Hindlimb muscle (tissue), 1 donor: ENCODE data around the gene KMT5B. TPM values are rescaled to one million over a fixed set of nuclear protein-coding genes. Genes with fewer than 3 reads are reported as not detected.

Experiments
- DNase-seq: peaks from one replicate; pipeline ENCODE4 v3.0.0-alpha.2; 2013
- polyA plus RNA-seq: library from polyadenylated mRNA; unstranded; fragments of 120-200 nt; gene quantifications from one replicate; pipeline ENCODE4 v1.2.1, GENCODE V29; 2013; ENCODE audit not compliant: insufficient read length

Gene KMT5B
- polyA plus RNA-seq, 1 donor = 43.7 TPM

GRCh38 chr11:68142441-68143309, 70.4 kb downstream of the KMT5B start:
- no peak for DNase-seq

GRCh38 chr11:68142028-68142412, 71.1 kb downstream of the KMT5B start:
- no peak for DNase-seq

- DNase-seq = no peak
These were observed 71.7 kb downstream of the KMT5B start for GRCh38 chr11:68141246-68142027.

DNA sequence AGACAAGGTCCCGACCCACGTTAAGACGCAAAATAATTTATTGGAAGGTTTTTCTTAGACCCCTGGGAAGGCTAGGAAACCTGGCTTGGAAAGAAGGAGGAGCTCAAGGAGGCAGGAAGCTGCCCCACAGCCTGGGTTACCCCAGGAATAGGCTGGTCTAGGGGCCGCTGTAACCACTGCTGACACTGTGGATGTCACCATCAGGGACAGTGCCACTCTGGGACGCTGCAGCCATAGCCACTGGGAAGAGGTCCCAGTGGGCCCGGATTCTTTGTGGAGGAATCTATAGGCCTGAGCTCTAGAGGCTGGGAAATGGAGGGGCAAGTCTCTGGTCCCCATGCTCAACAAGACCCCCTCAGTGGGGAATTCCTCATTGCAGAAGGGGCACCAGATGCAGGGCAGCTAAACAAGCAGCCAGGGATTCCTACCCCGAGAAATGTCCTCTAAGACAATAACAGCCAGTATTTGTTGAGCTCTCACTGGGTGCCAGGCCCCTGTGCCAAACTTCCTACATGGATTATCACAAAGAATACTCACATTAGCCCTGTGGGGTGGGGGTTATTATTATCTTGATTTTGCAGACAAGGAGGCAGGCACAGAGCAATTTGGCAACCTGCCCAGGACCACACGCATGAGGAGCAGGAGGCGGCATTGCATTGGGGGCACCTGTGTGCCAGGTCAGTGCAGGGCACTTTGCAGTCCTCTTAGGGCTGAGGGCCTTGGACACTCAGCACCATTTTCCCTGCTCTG, 72.4 kb downstream of the KMT5B start:
- DNase-seq = no peak

- DNase-seq = no peak
These were observed 74.9 kb downstream of the KMT5B start for GRCh38 chr11:68138237-68138636.

DNA sequence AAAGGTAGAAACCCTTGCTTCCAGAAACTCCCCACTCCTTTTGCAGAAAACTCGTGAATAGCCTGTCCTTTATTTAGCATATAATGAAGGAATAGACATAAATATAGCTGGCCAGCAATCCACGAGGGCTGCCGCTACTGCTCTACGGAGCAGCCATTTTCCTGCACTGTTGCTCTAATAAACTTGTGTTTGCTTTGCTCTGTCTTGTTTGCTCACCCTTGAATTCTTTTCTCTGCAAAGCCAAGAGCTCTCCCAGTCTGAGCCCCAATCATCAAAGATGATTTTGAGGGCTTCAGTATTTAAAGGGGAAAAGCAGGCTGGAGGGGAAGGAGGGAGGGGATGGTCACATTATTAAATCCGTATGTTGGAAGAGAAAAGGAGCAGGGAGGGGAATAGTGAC, 75.3 kb downstream of the KMT5B start:
- DNase-seq = no peak

DNA sequence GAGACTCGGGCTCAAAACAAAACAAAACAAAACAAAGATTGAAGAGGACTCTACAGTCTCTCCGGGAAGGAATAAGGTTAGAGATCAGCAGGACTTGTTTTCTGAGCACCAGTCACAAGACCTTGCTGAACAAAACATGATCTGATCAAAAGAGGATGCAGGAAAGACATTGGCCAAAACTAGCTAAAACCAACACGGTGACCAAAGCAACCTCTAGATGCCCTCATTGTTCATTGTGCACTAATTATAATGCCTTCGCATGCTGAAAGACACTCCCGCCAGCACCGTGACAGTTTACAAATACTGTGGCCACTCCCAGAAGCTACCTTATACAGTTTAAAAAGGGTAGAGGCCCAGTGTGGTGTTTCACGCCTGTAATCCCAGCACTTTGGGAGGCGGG, 76.2 kb downstream of the KMT5B start:
- no peak for DNase-seq

DNA sequence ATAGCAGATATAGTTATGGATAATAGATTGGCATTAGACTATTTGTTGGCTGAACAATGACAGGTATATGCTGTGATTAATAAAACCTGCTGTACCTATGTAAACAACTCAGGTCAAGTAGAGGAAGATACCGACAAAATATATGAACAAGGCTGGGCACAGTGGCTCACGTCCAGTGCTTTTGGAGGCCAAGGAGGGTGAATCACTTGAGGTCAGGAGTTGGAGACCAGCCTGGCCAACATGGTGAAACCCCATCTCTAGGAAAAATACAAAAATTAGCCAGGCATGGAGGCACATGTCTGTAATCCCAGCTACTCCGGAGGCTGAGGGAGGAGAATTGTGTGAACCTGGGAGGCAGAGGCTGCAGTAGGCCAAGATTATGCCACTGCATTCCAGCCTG, 77.9 kb downstream of the KMT5B start:
- DNase-seq = no peak

DNA sequence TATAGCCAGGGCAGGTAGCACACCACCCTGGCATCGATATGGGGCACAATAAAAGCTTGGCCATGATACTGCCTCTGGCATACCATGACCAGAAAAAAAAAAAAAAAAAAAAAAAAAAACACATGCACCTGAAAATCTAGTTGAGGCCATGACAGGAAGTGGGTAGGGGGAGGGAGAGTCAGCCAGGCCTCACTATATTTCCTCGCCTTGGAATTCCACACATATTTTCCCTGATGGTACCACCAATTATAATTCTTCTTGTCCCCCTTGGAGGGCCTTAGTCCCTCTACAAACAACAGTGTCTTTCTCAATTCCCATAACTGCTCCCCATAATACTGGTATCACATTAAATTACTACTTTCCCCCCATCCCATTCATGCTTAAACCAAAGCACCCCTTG, 79.3 kb downstream of the KMT5B start:
- no peak for DNase-seq

DNA sequence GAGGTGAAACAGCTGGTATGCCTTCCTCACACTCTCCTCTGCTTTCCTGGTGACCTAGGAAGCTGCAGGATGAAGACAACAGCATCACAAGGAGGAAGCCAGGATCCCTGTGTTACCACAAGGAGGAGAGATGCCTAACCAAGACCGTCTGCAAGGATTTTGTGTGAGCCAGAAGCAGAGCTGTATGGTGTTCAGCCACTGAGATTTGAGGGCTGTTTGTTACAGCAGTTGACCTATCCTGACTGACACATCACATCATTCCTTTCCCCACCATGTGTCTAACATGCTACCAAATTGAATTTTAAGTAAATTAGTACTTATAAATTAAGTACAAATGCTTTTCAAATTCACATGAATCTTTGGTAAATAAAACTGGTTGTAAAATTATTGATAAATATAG, 83.0 kb downstream of the KMT5B start:
- no peak for DNase-seq

- no peak for DNase-seq
These were observed 84.3 kb downstream of the KMT5B start for GRCh38 chr11:68128682-68129327.

DNA sequence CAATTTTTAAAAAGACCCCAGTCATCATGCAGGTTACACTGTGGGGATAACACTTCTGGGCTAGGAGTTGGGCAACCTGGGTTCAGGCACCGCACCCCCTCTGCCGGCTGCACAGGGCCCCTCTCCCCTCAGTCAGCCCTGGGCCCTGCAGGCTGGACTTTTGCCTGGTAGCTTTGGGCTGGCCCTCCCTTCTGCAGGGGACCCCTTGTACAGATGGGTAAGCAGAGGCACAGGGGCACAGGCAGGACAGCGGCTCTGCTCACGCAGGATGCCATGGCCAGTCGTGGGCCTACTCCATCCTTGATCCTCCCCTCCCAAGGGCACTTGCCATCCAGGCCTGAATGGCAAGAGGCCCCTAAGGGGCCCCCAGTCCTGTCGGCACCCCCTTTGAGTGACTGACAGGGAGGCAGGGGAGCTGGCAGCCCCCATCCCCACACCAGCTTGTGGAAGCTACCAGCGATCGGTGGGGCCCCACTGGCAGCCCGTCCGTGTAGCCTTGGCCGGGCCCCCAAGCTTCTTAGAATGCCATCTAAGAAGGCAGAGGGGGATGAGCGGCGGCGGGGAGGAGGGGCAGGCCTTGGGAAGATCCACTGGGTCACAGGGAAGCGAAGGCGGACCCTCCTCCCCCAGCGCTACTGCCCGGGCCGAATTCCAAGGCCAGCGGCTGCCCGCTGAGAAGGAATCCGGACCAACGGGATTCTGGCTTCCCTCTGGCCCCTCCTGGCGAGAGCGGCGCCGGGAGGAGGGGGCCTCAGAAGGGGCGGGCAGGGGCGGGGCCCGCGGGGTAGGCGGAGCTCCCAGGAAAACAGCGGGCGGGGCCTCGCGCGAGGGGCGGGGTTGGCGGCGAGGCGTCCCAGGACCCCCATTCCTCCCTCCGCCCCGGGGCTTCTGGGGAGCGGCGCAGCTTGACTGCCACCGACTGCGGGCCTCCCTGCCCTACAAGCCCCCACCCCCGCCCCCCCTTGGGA, 85.1 kb downstream of the KMT5B start:
- DNase-seq = peak; percentile 66

GRCh38 chr11:68125164-68125563, 87.9 kb downstream of the KMT5B start:
- no peak for DNase-seq

- no peak for DNase-seq
These were observed 90.1 kb downstream of the KMT5B start for GRCh38 chr11:68122936-68123539.

GRCh38 chr11:68121067-68121899, 91.8 kb downstream of the KMT5B start, which contains the start of gene CHKA:
Gene CHKA (minus strand): TSS chr11:68121388. CDS start chr11:68121177, 211 bp downstream.
- peak; percentile 95 for DNase-seq

DNA sequence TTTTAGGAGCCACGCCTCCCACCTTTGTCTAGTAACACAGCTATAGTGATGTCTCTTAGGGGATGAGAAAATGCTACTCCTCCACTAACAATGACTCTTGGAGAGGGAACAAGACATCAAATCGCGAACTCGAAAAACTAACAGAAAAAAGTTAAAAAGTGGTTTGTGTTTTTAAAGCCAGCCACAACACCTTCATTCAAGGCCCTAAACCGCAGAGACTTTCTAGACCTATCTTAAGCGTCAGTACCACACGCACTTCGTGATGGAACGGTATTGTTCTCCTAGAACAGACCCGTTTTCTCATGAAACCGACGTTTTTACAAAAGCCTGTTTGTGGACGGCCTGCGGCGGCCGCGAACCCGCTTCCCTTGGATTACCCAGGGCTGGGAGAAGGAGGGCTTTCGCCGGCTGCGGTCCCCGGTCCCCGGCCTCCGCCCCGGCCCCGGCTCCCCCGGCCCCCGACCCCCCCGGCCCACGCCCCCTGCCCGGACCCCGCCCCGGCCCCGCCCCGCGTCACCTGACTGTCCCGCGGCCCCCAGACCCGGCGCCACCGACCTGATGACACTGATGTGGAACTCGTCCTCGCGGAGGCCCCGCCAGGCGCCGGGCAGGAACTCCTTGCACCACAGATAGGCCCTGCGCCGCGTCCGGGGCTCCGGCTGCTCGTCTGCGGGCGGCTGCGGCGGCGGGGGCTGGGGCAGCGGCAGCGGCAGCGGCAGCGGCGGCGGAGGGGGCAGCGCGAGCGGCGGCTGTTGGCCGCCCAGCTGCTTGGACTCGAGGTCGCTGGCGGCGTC, 92.6 kb downstream of the KMT5B start:
- no peak for DNase-seq

DNA sequence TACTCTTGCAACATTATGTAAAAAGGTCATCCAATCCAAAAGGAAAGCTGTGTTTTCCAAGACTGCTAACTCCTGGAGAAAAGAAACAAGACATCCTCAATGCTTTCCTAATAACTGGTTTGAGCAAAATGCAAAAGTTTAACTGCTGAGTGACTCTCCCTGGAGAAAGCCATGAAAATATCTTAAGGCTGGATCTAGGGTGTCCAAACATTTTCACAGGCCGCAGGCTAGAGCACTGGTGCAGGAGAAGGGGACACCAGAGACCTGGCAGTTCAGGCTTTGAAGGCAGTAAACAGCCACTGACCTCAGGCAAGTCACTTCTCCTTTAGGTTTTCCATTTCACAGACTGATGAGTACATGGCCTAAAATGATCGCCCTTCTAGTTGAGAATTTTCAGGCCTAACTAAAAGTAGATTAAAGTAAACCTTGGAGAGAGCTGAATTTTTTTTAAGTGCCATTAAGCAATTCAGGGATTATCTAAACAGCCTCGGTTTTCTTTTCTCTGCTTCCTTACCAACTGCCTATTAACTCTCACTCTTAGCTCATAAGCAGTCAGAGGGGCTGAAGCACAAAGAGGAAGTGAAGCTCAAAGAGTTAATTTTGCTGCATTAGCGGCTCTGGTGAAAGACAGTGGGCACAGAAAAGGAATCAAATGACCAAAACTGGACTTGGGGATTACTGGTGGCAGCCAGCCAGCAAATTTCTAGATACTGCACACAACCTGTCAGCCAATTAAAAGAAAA, 94.2 kb downstream of the KMT5B start:
- DNase-seq = no peak

- no peak for DNase-seq
These were observed 95.1 kb downstream of the KMT5B start for GRCh38 chr11:68117853-68118470.
